BJ (cell line): ENCODE results near the gene KLHL29. TPM values are rescaled to one million over a fixed set of nuclear protein-coding genes. Genes with fewer than 3 reads are reported as not detected.
A peak's percentile ranks its signal among the peaks of the same experiment; 100 is the strongest.

Source experiments
- CTCF ChIA-PET: fragments of 350-600 bp; formaldehyde crosslinking; extraction: SDS; loops from one replicate; lab custom pipeline; 2021; ENCODE audit warnings: antibody characterized with exemption, inconsistent platforms; lab: Yijun Ruan, JAX
- POLR2A ChIA-PET: fragments of 300-600 bp; sonication (Branson Sonifier 250); formaldehyde crosslinking; extraction: SDS; loops from one replicate; lab custom pipeline; 2021; ENCODE audit warnings: antibody characterized with exemption; lab: Charles Lee
- DNase-seq: peaks from one replicate; pipeline ENCODE4 v3.0.0-alpha.2; 2011; ENCODE audit warnings: low read depth
- H3K27me3 ChIP-seq: 2 replicates; pipeline ENCODE4 v1.6.0; 2011; ENCODE audit warnings: low read length; ENCODE audit not compliant: control insufficient read depth, insufficient read depth
- H3K36me3 ChIP-seq: 2 replicates; pipeline ENCODE4 v1.5.1; 2011; ENCODE audit warnings: low read length; ENCODE audit not compliant: control insufficient read depth, insufficient read depth
- H3K4me3 ChIP-seq: 2 replicates; pipeline ENCODE4 v1.5.1; 2011; ENCODE audit warnings: low read depth, mild to moderate bottlenecking, control low read depth, low read length
- polyA plus RNA-seq: library from polyadenylated mRNA; depleted of rRNA; stranded (reverse); fragments of >200 nt; gene quantifications from 2 replicates; pipeline ENCODE4 v1.2.3, GENCODE V29; 2011
- TF ChIP-seq, protein P1 (sequence below): IDR thresholded peaks from 2 replicates; pipeline ENCODE4 v1.5.1; 2011; ENCODE audit warnings: low read depth, mild to moderate bottlenecking, control low read depth, inconsistent platforms, low read length, moderate library complexity; ENCODE audit not compliant: insufficient read depth

Gene KLHL29
- polyA plus RNA-seq, 1 experiment: 10.0 TPM

DNA sequence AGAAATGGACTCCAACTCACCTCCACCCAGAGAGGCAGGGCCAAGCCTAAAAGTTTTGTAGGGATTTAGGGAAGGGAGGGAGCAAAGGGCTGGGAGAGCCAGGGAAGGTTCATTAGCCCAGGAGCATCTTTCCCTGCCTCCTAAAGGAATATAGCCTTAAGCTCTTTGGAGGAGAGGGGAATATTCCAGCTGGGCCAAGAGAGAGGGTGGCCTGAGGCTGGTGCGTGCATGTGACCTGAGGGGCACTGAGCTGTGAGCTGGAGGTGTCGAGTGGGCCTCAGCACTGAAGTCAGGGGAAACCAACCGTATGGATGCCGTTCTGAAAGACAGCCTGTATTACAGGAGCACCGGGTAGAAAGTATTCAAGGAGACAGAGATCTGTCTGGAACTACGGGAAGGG is 112.6 kb downstream of the KLHL29 start:
- H3K4me3 ChIP-seq: no peak overlapping the region
- TF ChIP-seq, protein P1, sequence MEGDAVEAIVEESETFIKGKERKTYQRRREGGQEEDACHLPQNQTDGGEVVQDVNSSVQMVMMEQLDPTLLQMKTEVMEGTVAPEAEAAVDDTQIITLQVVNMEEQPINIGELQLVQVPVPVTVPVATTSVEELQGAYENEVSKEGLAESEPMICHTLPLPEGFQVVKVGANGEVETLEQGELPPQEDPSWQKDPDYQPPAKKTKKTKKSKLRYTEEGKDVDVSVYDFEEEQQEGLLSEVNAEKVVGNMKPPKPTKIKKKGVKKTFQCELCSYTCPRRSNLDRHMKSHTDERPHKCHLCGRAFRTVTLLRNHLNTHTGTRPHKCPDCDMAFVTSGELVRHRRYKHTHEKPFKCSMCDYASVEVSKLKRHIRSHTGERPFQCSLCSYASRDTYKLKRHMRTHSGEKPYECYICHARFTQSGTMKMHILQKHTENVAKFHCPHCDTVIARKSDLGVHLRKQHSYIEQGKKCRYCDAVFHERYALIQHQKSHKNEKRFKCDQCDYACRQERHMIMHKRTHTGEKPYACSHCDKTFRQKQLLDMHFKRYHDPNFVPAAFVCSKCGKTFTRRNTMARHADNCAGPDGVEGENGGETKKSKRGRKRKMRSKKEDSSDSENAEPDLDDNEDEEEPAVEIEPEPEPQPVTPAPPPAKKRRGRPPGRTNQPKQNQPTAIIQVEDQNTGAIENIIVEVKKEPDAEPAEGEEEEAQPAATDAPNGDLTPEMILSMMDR: no peak
- ChIA-PET CTCF (interaction anchor here (1.4 kb wide), 1 partner anchor 9 kb away, joined by 3 read pairs; no protein-coding TSS in a partner anchor), POLR2A (no interaction called here)
- no peaks in the 10 kb centered on the region for H3K27me3 ChIP-seq
- no peak for DNase-seq
- H3K36me3 ChIP-seq: peaks cover 1% of the 10 kb centered on the region; the same call in 1 of the 2 replicates

DNA sequence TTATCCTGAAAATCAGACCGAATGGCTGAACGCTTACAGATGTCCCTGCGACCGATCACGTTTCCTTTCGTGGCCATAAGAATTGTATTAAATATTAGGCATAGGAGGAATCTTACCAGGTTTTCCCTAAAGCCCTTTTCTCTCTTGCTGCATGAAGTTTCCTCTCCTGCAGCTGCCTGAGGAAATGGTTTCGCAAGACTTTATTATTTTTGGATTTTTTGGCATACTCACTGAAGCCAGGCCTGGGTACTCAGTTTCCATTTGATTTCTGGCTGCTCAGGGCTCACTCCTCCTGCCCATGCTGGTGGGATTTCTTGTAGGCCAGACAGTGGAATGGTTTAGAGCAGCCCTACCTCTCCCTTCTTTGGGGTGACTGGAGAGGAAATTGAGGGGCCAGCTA is 114.0 kb downstream of the KLHL29 start:
- H3K36me3 ChIP-seq: no peaks in the 10 kb centered on the region
- H3K27me3 ChIP-seq: no peaks in the 10 kb centered on the region
- DNase-seq: peak; percentile 9
- TF ChIP-seq, protein P1: no peak
- H3K4me3 ChIP-seq: no peak overlapping the region
- POLR2A ChIA-PET: no interaction called here
- CTCF ChIA-PET: interaction anchor here (1.4 kb wide), 1 partner anchor 11 kb away, joined by 3 read pairs; no protein-coding TSS in a partner anchor

DNA sequence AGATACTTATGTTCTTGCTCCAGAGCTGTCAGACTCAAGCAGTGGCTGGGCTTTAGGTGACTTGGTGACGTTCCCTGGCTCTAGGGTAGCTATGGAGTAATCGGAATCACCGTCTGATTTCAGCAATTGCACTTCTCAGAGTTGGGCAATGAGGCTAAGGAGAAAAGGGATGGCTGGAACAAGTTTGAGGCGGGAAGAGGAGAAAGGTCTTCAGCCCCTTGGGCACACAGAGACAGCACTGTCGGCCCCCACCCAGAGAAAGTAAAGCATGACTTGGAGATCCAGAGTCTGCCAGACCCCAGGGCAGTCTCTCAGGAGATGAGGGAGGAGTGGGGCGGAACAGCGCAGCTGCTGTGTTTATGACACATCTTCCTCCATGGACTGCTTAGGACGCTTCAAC is 114.5 kb downstream of the KLHL29 start:
- ChIA-PET POLR2A (no interaction called here), CTCF (no interaction called here)
- DNase-seq: no peak
- TF ChIP-seq, protein P1: no peak
- Histone ChIP-seq H3K4me3 (no peak overlapping the region), H3K36me3 (no peaks in the 10 kb centered on the region), H3K27me3 (no peaks in the 10 kb centered on the region)

DNA sequence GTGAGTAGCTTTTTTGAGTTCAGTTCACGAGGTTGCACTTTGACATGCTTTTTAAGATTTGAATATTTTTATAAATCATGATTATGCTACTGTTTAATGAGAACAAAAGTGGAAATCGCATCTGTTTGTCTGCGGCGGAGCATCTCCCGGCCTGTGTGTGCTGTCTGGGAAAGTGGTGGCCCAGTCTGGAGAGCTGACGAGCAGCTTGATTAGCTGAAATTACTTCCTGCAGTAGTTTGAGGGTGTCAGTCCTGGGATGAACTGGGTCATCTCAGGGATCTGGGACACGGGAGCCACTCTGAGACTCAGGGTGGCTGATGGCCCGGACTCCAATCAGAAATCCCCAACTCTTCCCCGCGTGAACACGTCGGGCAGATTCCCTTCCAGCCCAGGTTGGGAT is 115.9 kb downstream of the KLHL29 start:
- DNase-seq: no peak
- Histone ChIP-seq H3K36me3 (no peaks in the 10 kb centered on the region), H3K27me3 (no peaks in the 10 kb centered on the region), H3K4me3 (no peak overlapping the region)
- TF ChIP-seq, protein P1: no peak
- ChIA-PET POLR2A (no interaction called here), CTCF (interaction anchor here (0.8 kb wide), 1 partner anchor 8 kb away, joined by 3 read pairs; no protein-coding TSS in a partner anchor)

DNA sequence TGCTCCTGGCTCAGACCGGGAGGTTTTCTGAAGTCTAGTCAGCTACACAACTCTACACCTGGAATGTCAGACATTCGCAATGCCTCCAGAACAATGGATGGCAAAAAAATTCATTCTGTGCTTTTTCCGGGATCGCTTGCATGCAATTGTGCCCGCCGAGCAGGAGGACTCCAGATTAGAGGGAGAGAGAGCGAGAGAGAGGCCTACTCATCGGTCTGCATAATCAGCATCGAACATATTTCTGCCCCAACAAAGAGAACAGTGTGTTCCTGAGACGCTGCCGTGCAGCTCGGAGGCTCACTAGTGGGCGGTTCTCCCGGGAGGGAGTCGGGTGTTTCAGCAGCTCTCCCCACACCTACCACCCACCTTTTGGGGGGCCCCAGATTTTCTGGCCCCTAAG is 117.1 kb downstream of the KLHL29 start:
- no peak overlapping the region for H3K4me3 ChIP-seq
- CTCF ChIA-PET: interaction anchor here (0.6 to 0.7 kb wide), 2 partner anchors 36 to 56 kb away, joined by 3 read pairs; no protein-coding TSS in a partner anchor
- H3K36me3 ChIP-seq: no peaks in the 10 kb centered on the region
- DNase-seq: no peak
- H3K27me3 ChIP-seq: no peaks in the 10 kb centered on the region
- POLR2A ChIA-PET: no interaction called here
- TF ChIP-seq, protein P1: no peak
